Loucy (cell line): ENCODE measurements around the gene PPP1R15B.

ENCODE experiments used
- H2AFZ ChIP-seq: fragments of 200-600 bp; sonication (generic); 2 replicates; pipeline ENCODE4 v1.6.0; 2016; ENCODE audit warnings: antibody characterized with exemption, mild to moderate bottlenecking, low read length, moderate library complexity
- H3F3A ChIP-seq: fragments of 200-600 bp; 2 replicates; pipeline ENCODE4 v1.6.0; 2016; ENCODE audit warnings: antibody characterized with exemption, low read depth, mild to moderate bottlenecking
- H3K27me3 ChIP-seq: fragments of 200-600 bp; sonication (generic); 2 replicates; pipeline ENCODE4 v1.6.1; 2014; ENCODE audit warnings: low read length, mild to moderate bottlenecking; ENCODE audit not compliant: insufficient read depth, poor library complexity, severe bottlenecking
- H3K36me3 ChIP-seq: fragments of 200-600 bp; sonication (generic); 2 replicates; pipeline ENCODE4 v1.6.1; 2016; ENCODE audit warnings: low read length; ENCODE audit not compliant: insufficient read depth
- H3K4me1 ChIP-seq: fragments of 200-600 bp; sonication (generic); 2 replicates; pipeline ENCODE4 v1.5.1; 2014; ENCODE audit warnings: low read length, mild to moderate bottlenecking; ENCODE audit not compliant: insufficient read depth, poor library complexity, severe bottlenecking
- H3K4me2 ChIP-seq: fragments of 200-600 bp; sonication (generic); 2 replicates; pipeline ENCODE4 v1.6.0; 2014; ENCODE audit warnings: antibody characterized with exemption, low read length, low read depth, mild to moderate bottlenecking; ENCODE audit not compliant: poor library complexity, severe bottlenecking
- H3K4me3 ChIP-seq: fragments of 200-600 bp; sonication (generic); 2 replicates; pipeline ENCODE4 v1.5.1; 2014; ENCODE audit warnings: low read length, mild to moderate bottlenecking, mixed read lengths; ENCODE audit not compliant: poor library complexity, severe bottlenecking
- H3K79me2 ChIP-seq: fragments of 200-600 bp; sonication (generic); 2 replicates; pipeline ENCODE4 v1.6.1; 2014; ENCODE audit warnings: low read length; ENCODE audit not compliant: insufficient read depth
- H3K9ac ChIP-seq: fragments of 200-600 bp; sonication (generic); 2 replicates; pipeline ENCODE4 v1.6.0; 2014; ENCODE audit warnings: mild to moderate bottlenecking, low read depth, low read length, moderate library complexity; ENCODE audit not compliant: poor library complexity, severe bottlenecking
- H3K9me2 ChIP-seq: fragments of 200-600 bp; sonication (generic); replicated peaks from 2 replicates; pipeline ENCODE4 v1.6.1; 2016; ENCODE audit warnings: low read depth, low read length, mixed read lengths
- H3K9me3 ChIP-seq: fragments of 200-600 bp; sonication (generic); 2 replicates; pipeline ENCODE4 v1.6.1; 2014; ENCODE audit warnings: mild to moderate bottlenecking, antibody characterized with exemption, low read length, low read depth; ENCODE audit not compliant: insufficient read depth
- H4K20me1 ChIP-seq: fragments of 200-600 bp; sonication (generic); 2 replicates; pipeline ENCODE4 v1.6.0; 2014; ENCODE audit warnings: antibody characterized with exemption, low read length, mild to moderate bottlenecking; ENCODE audit not compliant: insufficient read depth, poor library complexity, severe bottlenecking
- EZH2phosphoT487 ChIP-seq: fragments of 200-600 bp; IDR thresholded peaks from 2 replicates; pipeline ENCODE4 v1.6.1; 2018; ENCODE audit warnings: antibody characterized with exemption, mild to moderate bottlenecking, moderate library complexity, borderline replicate concordance
- TF ChIP-seq, protein P1 (sequence below): fragments of 200-600 bp; sonication (generic); conservative IDR thresholded peaks from 2 replicates; pipeline ENCODE4 v1.5.1; 2014; ENCODE audit warnings: mild to moderate bottlenecking, antibody characterized with exemption, low read length

Gene PPP1R15B

DNA sequence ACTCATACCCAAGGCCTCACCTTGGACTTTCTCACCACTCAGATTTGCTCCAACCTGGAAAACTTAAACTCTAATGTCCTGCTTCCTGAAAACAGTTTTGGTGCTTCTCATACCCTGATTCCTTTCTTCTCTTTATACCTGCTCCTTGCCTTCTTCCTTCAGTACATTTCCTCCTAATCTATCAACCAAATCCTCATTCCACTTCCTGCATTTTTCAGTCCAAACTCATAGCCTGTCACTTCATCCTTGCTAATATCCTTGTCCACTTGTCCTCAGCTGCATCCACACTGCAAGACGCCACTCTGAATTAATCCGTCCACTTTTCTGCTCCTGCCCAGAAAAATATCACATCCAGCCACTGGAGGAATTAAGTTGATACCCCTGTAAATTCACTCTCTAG, 25.9 kb downstream of the PPP1R15B start:
- TF ChIP-seq EZH2phosphoT487, result no peak
- TF ChIP-seq, protein P1, sequence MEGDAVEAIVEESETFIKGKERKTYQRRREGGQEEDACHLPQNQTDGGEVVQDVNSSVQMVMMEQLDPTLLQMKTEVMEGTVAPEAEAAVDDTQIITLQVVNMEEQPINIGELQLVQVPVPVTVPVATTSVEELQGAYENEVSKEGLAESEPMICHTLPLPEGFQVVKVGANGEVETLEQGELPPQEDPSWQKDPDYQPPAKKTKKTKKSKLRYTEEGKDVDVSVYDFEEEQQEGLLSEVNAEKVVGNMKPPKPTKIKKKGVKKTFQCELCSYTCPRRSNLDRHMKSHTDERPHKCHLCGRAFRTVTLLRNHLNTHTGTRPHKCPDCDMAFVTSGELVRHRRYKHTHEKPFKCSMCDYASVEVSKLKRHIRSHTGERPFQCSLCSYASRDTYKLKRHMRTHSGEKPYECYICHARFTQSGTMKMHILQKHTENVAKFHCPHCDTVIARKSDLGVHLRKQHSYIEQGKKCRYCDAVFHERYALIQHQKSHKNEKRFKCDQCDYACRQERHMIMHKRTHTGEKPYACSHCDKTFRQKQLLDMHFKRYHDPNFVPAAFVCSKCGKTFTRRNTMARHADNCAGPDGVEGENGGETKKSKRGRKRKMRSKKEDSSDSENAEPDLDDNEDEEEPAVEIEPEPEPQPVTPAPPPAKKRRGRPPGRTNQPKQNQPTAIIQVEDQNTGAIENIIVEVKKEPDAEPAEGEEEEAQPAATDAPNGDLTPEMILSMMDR, result no peak
- H4K20me1 ChIP-seq, result no peaks in the 10 kb centered on the region
- no peak overlapping the region for H2AFZ ChIP-seq
- peaks cover 6% of the 10 kb centered on the region for H3K4me1 ChIP-seq
- H3F3A ChIP-seq, result no peaks in the 10 kb centered on the region
- H3K4me2 ChIP-seq, result no peak overlapping the region
- H3K9me3 ChIP-seq, result no peaks in the 10 kb centered on the region
- no peaks in the 10 kb centered on the region for H3K36me3 ChIP-seq
- H3K27me3 ChIP-seq, result no peaks in the 10 kb centered on the region
- H3K4me3 ChIP-seq, result no peak overlapping the region
- no peak overlapping the region for H3K9ac ChIP-seq
- no peaks in the 10 kb centered on the region for H3K9me2 ChIP-seq
- no peaks in the 10 kb centered on the region for H3K79me2 ChIP-seq

DNA sequence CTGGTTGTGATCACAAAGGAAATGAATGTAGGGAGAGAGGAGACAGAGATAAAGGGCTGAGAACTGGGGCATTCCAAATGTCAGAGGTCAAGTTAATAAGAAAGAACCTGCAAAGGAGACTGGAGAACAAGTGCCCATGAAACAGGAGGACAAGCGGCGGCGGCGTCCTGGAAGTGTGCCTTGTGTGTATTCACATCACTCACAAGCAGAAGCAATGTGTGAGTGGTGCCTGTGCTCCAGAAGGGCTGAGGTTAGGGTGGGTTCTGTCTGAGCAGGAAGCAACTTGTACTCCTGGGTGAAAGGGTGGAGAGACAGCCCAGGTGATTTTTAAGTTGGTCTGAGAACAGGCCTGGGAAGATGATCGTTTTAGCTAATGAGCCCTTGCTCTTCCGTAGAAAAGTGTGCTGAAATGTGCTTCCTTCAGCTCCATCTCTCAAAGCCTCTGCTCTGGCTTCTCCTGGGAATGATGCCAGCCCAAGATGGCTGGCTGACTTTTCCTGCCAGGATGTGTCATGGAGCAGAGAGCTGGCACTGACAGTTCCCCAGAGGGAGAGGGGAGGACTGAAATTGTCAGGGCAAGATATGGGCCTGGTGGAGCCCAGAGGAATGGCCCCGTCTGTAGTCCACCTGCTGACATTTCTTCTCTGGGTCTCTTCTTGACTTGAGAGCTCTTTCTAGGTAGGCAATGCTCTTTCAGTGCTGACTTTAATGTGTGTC, 26.8 kb downstream of the PPP1R15B start:
- H3K4me2 ChIP-seq, result no peak overlapping the region
- H3K4me1 ChIP-seq, result peaks cover 4% of the 10 kb centered on the region

DNA sequence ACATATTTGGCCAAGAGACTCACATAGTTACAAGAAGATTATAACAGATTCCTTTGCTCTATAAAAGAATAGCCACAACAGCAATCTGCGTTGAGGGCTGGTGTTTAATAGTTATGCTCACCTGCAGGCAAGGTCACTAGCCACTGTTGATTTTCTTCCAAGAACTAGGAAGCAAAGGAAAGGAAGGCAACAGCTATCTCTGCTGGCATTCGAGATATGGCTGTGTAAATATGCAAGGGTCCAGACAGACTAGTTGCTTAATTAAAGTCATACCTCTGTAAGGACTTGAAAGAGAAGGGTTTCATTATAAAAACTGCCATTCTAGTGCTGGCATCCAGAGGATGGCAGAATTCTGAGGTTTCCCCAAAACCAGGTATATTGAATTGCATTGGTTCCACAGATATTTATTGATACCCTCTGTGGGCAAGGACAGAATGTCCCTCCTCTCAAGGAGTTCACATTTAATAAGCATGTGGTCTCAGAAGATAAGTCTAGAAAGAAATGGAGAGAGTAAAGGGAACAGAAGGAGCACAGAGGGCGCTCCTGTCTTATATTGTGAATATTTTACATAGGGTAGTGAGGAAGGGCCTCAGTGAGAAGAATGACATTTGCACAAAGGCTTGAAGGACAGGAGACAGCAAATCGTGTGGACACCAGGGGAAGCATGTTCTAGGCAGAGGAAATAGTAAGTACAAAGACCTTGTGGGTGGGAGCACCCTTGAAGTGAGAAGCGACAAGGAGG, 28.3 kb downstream of the PPP1R15B start:
- H3K36me3 ChIP-seq, result no peaks in the 10 kb centered on the region
- no peaks in the 10 kb centered on the region for H3K9me3 ChIP-seq
- H3K79me2 ChIP-seq, result no peaks in the 10 kb centered on the region
- TF ChIP-seq EZH2phosphoT487, result no peak
- TF ChIP-seq, protein P1, result peak; percentile 42
- H3K27me3 ChIP-seq, result peaks cover 2% of the 10 kb centered on the region
- no peak overlapping the region for H3K4me2 ChIP-seq
- H3K9me2 ChIP-seq, result no peaks in the 10 kb centered on the region
- no peak overlapping the region for H3K9ac ChIP-seq
- H3F3A ChIP-seq, result no peaks in the 10 kb centered on the region
- no peak overlapping the region for H3K4me3 ChIP-seq
- H3K4me1 ChIP-seq, result peaks cover 5% of the 10 kb centered on the region
- H2AFZ ChIP-seq, result no peak overlapping the region
- H4K20me1 ChIP-seq, result no peaks in the 10 kb centered on the region

More for the DNA sequence above, 26.8 kb downstream of the PPP1R15B start:
- Histone ChIP-seq H2AFZ (no peak overlapping the region), H3K9me2 (no peaks in the 10 kb centered on the region), H3K9ac (no peak overlapping the region), H3K36me3 (no peaks in the 10 kb centered on the region), H4K20me1 (no peaks in the 10 kb centered on the region), H3K4me3 (no peak overlapping the region), H3K79me2 (no peaks in the 10 kb centered on the region), H3F3A (no peaks in the 10 kb centered on the region), H3K27me3 (no peaks in the 10 kb centered on the region), H3K9me3 (no peaks in the 10 kb centered on the region)
- TF ChIP-seq, protein P1, result no peak
- no peak for TF ChIP-seq EZH2phosphoT487
